SK-N-SH (cell line): ENCODE results near the gene GPR158.

ENCODE experiments used
- CHD2 ChIP-seq: fragments of 150-350 bp; IDR thresholded peaks from 2 replicates; pipeline ENCODE4 v1.6.1; 2018; ENCODE audit warnings: low read length; ENCODE audit not compliant: partially characterized antibody
- MEF2A ChIP-seq: IDR thresholded peaks from 2 replicates; pipeline ENCODE4 v1.4.0; 2012; ENCODE audit warnings: low read depth, borderline replicate concordance
- NRF1 ChIP-seq: IDR thresholded peaks from 2 replicates; pipeline ENCODE4 v1.6.1; 2012; ENCODE audit warnings: low read depth, mild to moderate bottlenecking, low read length

GRCh38 chr10:25129592-25129991 lies 45.2 kb upstream of the GPR158 start:
- no peak for TF ChIP-seq CHD2
- no peak for TF ChIP-seq NRF1
- no peak for TF ChIP-seq MEF2A
